Loucy (cell line): Measurements from ENCODE around the gene XPC.

Experiments used
- H2AFZ ChIP-seq: fragments of 200-600 bp; sonication (generic); 2 replicates; pipeline ENCODE4 v1.6.0; 2016; ENCODE audit warnings: antibody characterized with exemption, mild to moderate bottlenecking, low read length, moderate library complexity
- H3F3A ChIP-seq: fragments of 200-600 bp; 2 replicates; pipeline ENCODE4 v1.6.0; 2016; ENCODE audit warnings: antibody characterized with exemption, low read depth, mild to moderate bottlenecking
- H3K27me3 ChIP-seq: fragments of 200-600 bp; sonication (generic); 2 replicates; pipeline ENCODE4 v1.6.1; 2014; ENCODE audit warnings: low read length, mild to moderate bottlenecking; ENCODE audit not compliant: insufficient read depth, poor library complexity, severe bottlenecking
- H3K36me3 ChIP-seq: fragments of 200-600 bp; sonication (generic); 2 replicates; pipeline ENCODE4 v1.6.1; 2016; ENCODE audit warnings: low read length; ENCODE audit not compliant: insufficient read depth
- H3K4me1 ChIP-seq: fragments of 200-600 bp; sonication (generic); 2 replicates; pipeline ENCODE4 v1.5.1; 2014; ENCODE audit warnings: low read length, mild to moderate bottlenecking; ENCODE audit not compliant: insufficient read depth, poor library complexity, severe bottlenecking
- H3K4me2 ChIP-seq: fragments of 200-600 bp; sonication (generic); 2 replicates; pipeline ENCODE4 v1.6.0; 2014; ENCODE audit warnings: antibody characterized with exemption, low read length, low read depth, mild to moderate bottlenecking; ENCODE audit not compliant: poor library complexity, severe bottlenecking
- H3K4me3 ChIP-seq: fragments of 200-600 bp; sonication (generic); 2 replicates; pipeline ENCODE4 v1.5.1; 2014; ENCODE audit warnings: low read length, mild to moderate bottlenecking, mixed read lengths; ENCODE audit not compliant: poor library complexity, severe bottlenecking
- H3K79me2 ChIP-seq: fragments of 200-600 bp; sonication (generic); 2 replicates; pipeline ENCODE4 v1.6.1; 2014; ENCODE audit warnings: low read length; ENCODE audit not compliant: insufficient read depth
- H3K9ac ChIP-seq: fragments of 200-600 bp; sonication (generic); 2 replicates; pipeline ENCODE4 v1.6.0; 2014; ENCODE audit warnings: mild to moderate bottlenecking, low read depth, low read length, moderate library complexity; ENCODE audit not compliant: poor library complexity, severe bottlenecking
- H3K9me2 ChIP-seq: fragments of 200-600 bp; sonication (generic); replicated peaks from 2 replicates; pipeline ENCODE4 v1.6.1; 2016; ENCODE audit warnings: low read depth, low read length, mixed read lengths
- H3K9me3 ChIP-seq: fragments of 200-600 bp; sonication (generic); 2 replicates; pipeline ENCODE4 v1.6.1; 2014; ENCODE audit warnings: mild to moderate bottlenecking, antibody characterized with exemption, low read length, low read depth; ENCODE audit not compliant: insufficient read depth
- H4K20me1 ChIP-seq: fragments of 200-600 bp; sonication (generic); 2 replicates; pipeline ENCODE4 v1.6.0; 2014; ENCODE audit warnings: antibody characterized with exemption, low read length, mild to moderate bottlenecking; ENCODE audit not compliant: insufficient read depth, poor library complexity, severe bottlenecking
- CTCF ChIP-seq: fragments of 200-600 bp; sonication (generic); conservative IDR thresholded peaks from 2 replicates; pipeline ENCODE4 v1.5.1; 2014; ENCODE audit warnings: mild to moderate bottlenecking, antibody characterized with exemption, low read length
- EZH2phosphoT487 ChIP-seq: fragments of 200-600 bp; IDR thresholded peaks from 2 replicates; pipeline ENCODE4 v1.6.1; 2018; ENCODE audit warnings: antibody characterized with exemption, mild to moderate bottlenecking, moderate library complexity, borderline replicate concordance

Gene XPC

GRCh38 chr3:14125193-14126016, 53.0 kb downstream of the XPC start:
- Histone ChIP-seq H3K9ac (peak overlapping the region; percentile 88), H4K20me1 (peaks cover 33% of the 10 kb centered on the region), H3K9me2 (no peaks in the 10 kb centered on the region), H3K9me3 (no peaks in the 10 kb centered on the region), H3K4me1 (peaks cover 61% of the 10 kb centered on the region), H2AFZ (peak overlapping the region; percentile 92), H3F3A (no peaks in the 10 kb centered on the region), H3K27me3 (no peaks in the 10 kb centered on the region), H3K36me3 (peaks cover under 1% of the 10 kb centered on the region; the same call in 1 of the 2 replicates), H3K4me2 (peak overlapping the region; percentile 89), H3K79me2 (peaks cover 65% of the 10 kb centered on the region), H3K4me3 (peak overlapping the region; percentile 87)
- TF ChIP-seq CTCF (no peak), EZH2phosphoT487 (no peak)

DNA sequence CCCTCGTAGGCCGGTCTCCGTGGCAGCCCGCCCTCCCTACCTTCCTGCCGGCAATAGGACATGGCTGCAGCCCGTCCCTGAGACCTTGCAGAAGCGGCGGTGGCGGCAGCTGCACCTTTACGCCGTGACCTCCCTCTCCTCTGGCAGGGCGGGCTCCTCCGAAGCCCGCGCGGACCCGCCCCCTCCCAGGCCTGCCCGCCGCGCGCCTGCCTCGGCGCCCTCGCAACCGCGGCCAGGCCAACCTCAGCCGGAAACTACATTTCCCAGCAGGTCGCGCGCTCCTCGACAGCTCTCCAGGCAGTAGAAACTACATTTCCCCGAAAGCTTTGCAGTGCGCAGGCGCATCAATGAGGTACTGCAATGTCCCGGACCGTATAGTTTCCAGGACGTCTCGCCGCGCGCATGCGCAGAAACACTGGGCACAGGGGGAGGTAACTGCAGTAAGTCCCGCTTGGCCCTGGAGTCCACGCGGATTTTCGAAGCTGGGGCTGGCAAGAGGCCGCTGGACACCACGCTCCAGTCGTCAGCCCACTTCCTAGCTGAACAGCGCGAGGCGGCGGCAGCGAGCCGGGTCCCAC, 53.7 kb downstream of the XPC start, which contains the start of the genes CHCHD4 and TMEM43:
TSS of gene CHCHD4 (minus strand) at position 256 of the 578 bp plus-strand sequence. CDS start at position 62, 194 bp downstream.
TSS of gene TMEM43 (plus strand) at position 438 of the 578 bp plus-strand sequence. CDS start 142 bp downstream, outside the sequence.
- TF ChIP-seq EZH2phosphoT487, result no peak
- Histone ChIP-seq H3K4me3 (peak within 1 kb of the TSS; percentile 87), H3K4me2 (peak within 1 kb of the TSS; percentile 90), H3F3A (no peaks in the 10 kb centered on the region), H4K20me1 (peaks cover 33% of the 10 kb centered on the region), H3K79me2 (peaks cover 65% of the 10 kb centered on the region), H3K9ac (peak within 1 kb of the TSS; percentile 88), H3K9me3 (no peaks in the 10 kb centered on the region), H3K4me1 (peaks cover 68% of the 10 kb centered on the region), H3K36me3 (no peaks in the 10 kb centered on the region; the same call in 1 of the 2 replicates), H3K27me3 (no peaks in the 10 kb centered on the region), H2AFZ (peak within 1 kb of the TSS; percentile 92), H3K9me2 (no peaks in the 10 kb centered on the region)

- Histone ChIP-seq H3K9me3 (no peaks in the 10 kb centered on the region), H2AFZ (peak overlapping the region; percentile 92), H3K9me2 (no peaks in the 10 kb centered on the region), H3K9ac (peak overlapping the region; percentile 88), H3F3A (0 out of 2 replicates have a peak, but pooled peaks cover 4% of the 10 kb centered on the region), H4K20me1 (peaks cover 33% of the 10 kb centered on the region), H3K27me3 (no peaks in the 10 kb centered on the region), H3K79me2 (peaks cover 65% of the 10 kb centered on the region), H3K4me1 (peaks cover 72% of the 10 kb centered on the region), H3K4me2 (peak overlapping the region; percentile 90), H3K36me3 (no peaks in the 10 kb centered on the region), H3K4me3 (peak overlapping the region; percentile 87)
- TF ChIP-seq CTCF (no peak), EZH2phosphoT487 (no peak)
Measured at GRCh38 chr3:14124223-14124614, 54.2 kb downstream of the XPC start.
